ENCODE measurements around the gene SGCD. TPM values are rescaled to one million over a fixed set of nuclear protein-coding genes. Genes with fewer than 3 reads are reported as not detected.

The SGCD gene
- total RNA-seq, result under 1 TPM in 1 of 2 donors, not detected in 1; 0.14 TPM

- DNase-seq (ENCODE audit: low spot score in 2 of 2) (no peak), ATAC-seq (no peak)
- no peak within 1 kb of the TSS for H3K27ac Mint-ChIP-seq
- H3K36me3 Mint-ChIP-seq, result no peaks in the 10 kb centered on the region
- H3K9me3 Mint-ChIP-seq, result no peaks in the 10 kb centered on the region
Measured at GRCh38 chr5:156326718-156327259, at the start of gene SGCD. Gene SGCD, plus strand, starts transcription at chr5:156327164.

DNA sequence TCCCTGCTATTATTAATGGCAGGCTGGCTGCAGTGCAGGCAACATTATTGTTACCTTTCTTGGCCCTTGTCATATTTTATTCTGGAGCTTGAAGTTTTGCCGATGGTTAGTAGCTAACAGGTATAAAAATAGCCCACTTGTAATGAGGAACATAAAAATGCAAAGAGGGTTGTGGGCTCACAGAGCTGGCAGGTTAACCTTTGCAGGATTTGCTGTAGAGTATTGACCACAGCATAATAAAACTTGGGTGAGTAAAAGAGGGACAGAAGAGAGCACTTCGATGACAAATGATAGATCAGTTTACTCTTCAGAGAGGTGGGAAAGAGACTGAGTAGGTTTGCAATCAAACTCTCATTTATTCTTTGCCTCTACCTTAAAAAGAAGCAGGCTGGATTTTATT lies 49.7 kb upstream of the SGCD start:
- no peak for ATAC-seq
- Mint-ChIP-seq H3K9me3 (no peaks in the 10 kb centered on the region), H3K36me3 (no peaks in the 10 kb centered on the region), H3K27ac (no peak overlapping the region)
- DNase-seq (ENCODE audit: low spot score in 2 of 2), result no peak

DNA sequence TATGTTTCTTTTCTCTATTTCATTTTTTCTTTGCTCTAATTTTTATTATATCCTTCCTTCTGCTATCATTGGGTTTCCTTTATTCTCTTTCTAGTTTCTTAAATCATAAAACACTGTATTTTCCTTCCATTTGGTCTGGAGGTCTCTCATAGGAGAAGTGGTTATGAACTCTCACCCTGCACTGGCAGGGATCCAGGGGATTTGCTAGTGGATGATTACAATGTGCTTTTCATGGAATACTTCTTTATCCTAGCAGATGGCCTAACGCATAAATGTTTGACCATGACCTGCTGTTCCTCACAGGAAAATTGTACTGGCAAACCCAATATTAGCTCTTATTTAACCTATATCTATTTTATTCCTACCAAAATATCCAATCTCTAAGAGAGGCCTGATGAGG lies 31.5 kb upstream of the SGCD start:
- DNase-seq (ENCODE audit: low spot score in 2 of 2) (no peak), ATAC-seq (no peak)
- Mint-ChIP-seq H3K9me3 (peaks cover 3 to 8% of the 10 kb centered on the region in 2 donors), H3K27ac (no peak overlapping the region), H3K36me3 (no peaks in the 10 kb centered on the region)

- Mint-ChIP-seq H3K27ac (no peak overlapping the region), H3K9me3 (peaks cover 14 to 24% of the 10 kb centered on the region in 2 donors), H3K36me3 (peaks cover 0 to 6% of the 10 kb centered on the region in 2 donors)
- DNase-seq (ENCODE audit: low spot score in 2 of 2) (no peak), ATAC-seq (no peak)
Measured at GRCh38 chr5:156310115-156310514, 16.8 kb upstream of the SGCD start.

DNA sequence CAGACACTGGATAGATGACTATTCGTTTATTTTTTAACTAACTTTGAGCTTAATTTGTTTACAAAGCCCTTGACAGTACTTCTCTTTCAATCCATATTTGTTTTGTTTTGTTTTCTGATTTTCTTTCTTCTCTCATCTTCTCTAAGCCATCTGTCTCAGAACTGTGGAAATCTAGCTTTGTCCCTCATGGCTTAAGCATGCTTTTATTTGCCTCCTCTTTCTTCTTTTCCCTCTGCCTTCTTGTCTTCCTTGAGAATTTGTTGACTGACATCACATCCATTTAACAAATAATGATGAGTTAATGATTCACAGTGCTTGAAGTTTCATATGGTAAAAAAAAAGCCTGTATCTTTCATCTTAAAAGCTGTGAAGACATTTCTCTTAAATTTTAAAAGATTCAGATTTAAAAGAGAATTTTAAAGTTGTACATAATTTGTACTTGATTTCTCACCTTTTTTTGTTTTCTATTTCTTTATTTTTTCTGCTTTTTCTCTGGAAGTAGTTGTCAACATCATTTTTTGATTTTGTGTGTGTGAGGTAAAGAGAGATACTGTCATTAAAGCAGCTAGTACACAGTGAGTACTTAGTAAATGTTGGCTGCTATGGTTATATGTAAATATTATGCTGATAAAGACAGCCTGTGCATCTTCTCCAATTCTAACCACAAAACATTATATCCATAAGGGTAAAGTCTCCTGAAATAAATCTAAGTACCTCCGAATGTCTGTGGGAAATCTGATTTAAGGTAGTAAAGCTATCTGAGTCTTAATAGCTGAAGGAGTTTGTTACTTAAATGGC lies 13.9 kb upstream of the SGCD start:
- Mint-ChIP-seq H3K27ac (no peak overlapping the region), H3K9me3 (peaks cover 7 to 11% of the 10 kb centered on the region in 2 donors), H3K36me3 (peaks cover 0 to 6% of the 10 kb centered on the region in 2 donors)
- ATAC-seq (no peak), DNase-seq (ENCODE audit: low spot score in 2 of 2) (no peak)

- ATAC-seq, result no peak
Measured at GRCh38 chr5:156314416-156314815, 12.5 kb upstream of the SGCD start.

DNA sequence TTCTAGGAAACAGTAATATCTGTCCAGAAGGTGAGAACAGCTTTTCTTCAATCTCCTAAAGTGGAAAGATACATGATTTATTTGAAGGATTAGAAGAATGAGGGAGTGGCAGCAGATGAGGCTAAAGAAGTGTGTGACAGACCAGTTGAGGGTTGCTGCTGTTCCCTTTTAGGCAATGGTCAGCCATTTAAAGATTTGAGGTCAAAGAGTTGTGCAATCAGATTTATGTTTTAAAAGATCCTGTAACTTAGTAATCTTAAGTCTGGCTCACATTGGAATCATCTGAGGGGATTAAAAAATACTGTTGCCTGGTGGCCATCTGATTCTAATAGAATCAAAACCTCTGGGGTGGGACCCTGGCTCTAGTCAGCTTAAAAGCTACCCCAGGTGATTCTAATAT lies 4.3 kb upstream of the SGCD start:
- H3K36me3 Mint-ChIP-seq, result no peaks in the 10 kb centered on the region
- no peaks in the 10 kb centered on the region for H3K9me3 Mint-ChIP-seq
- no peak for DNase-seq (ENCODE audit: low spot score in 2 of 2)
- no peak overlapping the region for H3K27ac Mint-ChIP-seq
- no peak for ATAC-seq

More at GRCh38 chr5:156314416-156314815, 12.5 kb upstream of the SGCD start:
- H3K27ac Mint-ChIP-seq, result no peak overlapping the region
- peaks cover 6 to 10% of the 10 kb centered on the region in 2 donors for H3K9me3 Mint-ChIP-seq
- H3K36me3 Mint-ChIP-seq, result peaks cover 0 to 6% of the 10 kb centered on the region in 2 donors
- DNase-seq (ENCODE audit: low spot score in 2 of 2), result no peak

DNA sequence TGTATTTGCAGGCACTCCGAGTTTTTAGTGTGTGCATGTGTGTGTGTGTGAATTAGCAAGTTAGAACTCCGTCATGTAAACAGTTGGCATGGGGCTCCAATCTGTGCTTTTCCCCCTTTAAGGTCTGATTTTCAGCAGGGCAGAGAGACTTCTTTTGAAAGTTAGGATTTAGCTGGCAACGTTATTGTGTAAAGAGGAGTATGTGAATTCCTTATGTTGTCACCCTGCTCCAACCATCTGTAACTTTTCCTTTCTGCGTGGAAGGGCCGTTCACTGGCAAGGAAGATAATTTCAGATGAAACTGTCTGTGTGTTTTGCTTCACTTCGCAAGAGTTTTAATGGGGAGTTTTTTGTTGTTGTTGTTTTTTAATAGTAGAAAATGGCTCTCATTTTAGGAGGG lies 332 bp downstream of the SGCD start:
- no peaks in the 10 kb centered on the region for H3K9me3 Mint-ChIP-seq
- no peak overlapping the region for H3K27ac Mint-ChIP-seq
- DNase-seq (ENCODE audit: low spot score in 2 of 2) (no peak), ATAC-seq (no peak)
- no peaks in the 10 kb centered on the region for H3K36me3 Mint-ChIP-seq

DNA sequence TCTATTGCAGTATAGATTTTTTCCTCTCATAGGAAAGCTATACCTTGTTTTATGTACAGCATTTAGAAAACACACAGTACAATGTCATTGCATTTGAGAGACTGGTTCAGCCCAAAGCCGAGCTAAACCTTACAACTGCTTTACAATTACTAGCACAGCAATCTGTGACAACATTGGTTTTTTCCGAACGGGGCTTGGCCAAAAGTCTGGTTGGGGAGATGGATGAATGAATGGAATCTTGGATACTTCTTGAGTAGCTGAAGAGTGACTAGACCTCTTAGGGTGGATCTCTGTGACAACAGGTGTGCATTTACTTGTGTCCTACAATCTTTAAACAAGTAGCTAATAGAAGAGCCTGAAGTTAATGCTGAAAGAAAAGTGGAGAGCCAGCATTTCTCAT lies 1.2 kb downstream of the SGCD start:
- Mint-ChIP-seq H3K9me3 (no peaks in the 10 kb centered on the region), H3K27ac (no peak overlapping the region), H3K36me3 (no peaks in the 10 kb centered on the region)
- no peak for ATAC-seq
- no peak for DNase-seq (ENCODE audit: low spot score in 2 of 2)

- H3K27ac Mint-ChIP-seq, result no peak overlapping the region
- no peaks in the 10 kb centered on the region for H3K9me3 Mint-ChIP-seq
- ATAC-seq (no peak), DNase-seq (ENCODE audit: low spot score in 2 of 2) (no peak)
- no peaks in the 10 kb centered on the region for H3K36me3 Mint-ChIP-seq
Measured at GRCh38 chr5:156328766-156329165, 1.8 kb downstream of the SGCD start.

GRCh38 chr5:156329171-156329611 lies 2.2 kb downstream of the SGCD start:
- DNase-seq (ENCODE audit: low spot score in 2 of 2) (no peak), ATAC-seq (no peak)
- H3K27ac Mint-ChIP-seq, result no peak overlapping the region
- no peaks in the 10 kb centered on the region for H3K9me3 Mint-ChIP-seq
- H3K36me3 Mint-ChIP-seq, result no peaks in the 10 kb centered on the region

GRCh38 chr5:156330141-156330870 lies 3.3 kb downstream of the SGCD start:
- Mint-ChIP-seq H3K36me3 (no peaks in the 10 kb centered on the region), H3K9me3 (no peaks in the 10 kb centered on the region), H3K27ac (no peak overlapping the region)
- ATAC-seq (no peak), DNase-seq (ENCODE audit: low spot score in 2 of 2) (no peak)

DNA sequence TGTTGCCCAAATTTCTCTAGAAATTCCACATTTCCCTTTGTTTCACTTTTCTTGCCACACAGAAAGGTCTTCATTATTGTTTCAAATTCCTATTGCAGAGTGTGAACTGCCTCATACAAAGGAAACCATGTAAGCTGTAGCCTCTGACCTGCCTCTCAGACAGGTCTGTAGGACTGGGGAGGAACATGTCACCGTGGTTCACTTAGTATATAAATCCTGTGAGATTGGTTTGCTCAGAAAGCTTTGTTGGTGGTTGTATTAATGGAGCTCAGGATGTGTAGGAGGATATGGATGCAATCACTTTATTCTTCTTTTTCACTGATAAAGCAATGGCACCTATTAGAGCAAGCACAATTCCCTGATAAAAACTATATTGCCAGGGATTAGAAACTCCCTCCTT lies 4.2 kb downstream of the SGCD start:
- Mint-ChIP-seq H3K27ac (no peak overlapping the region), H3K36me3 (no peaks in the 10 kb centered on the region), H3K9me3 (no peaks in the 10 kb centered on the region)
- ATAC-seq (no peak), DNase-seq (ENCODE audit: low spot score in 2 of 2) (no peak)

GRCh38 chr5:156331845-156332244 lies 4.9 kb downstream of the SGCD start:
- H3K9me3 Mint-ChIP-seq, result no peaks in the 10 kb centered on the region
- no peak for ATAC-seq
- DNase-seq (ENCODE audit: low spot score in 2 of 2), result no peak
- no peaks in the 10 kb centered on the region for H3K36me3 Mint-ChIP-seq
- no peak overlapping the region for H3K27ac Mint-ChIP-seq

DNA sequence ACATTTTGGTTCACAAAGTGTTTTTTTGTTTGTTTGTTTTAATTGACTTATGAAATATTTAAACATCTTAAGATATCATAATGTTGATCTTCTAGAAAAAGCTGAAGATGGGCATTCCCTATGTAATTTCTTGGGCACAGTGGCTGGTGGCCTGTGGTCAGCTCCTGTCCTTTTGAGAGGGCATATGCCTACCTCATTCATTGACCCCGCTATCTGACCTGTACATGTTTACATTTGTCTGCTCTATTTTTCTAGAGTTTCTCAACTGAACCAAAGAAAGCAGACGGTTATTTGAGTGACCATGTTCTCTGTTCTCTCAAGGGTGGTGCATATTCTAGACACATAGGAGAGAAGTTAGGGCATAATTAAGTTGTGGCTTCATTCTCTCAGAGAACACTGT lies 5.3 kb downstream of the SGCD start:
- Mint-ChIP-seq H3K27ac (no peak overlapping the region), H3K36me3 (no peaks in the 10 kb centered on the region), H3K9me3 (no peaks in the 10 kb centered on the region)
- DNase-seq (ENCODE audit: low spot score in 2 of 2) (no peak), ATAC-seq (no peak)

DNA sequence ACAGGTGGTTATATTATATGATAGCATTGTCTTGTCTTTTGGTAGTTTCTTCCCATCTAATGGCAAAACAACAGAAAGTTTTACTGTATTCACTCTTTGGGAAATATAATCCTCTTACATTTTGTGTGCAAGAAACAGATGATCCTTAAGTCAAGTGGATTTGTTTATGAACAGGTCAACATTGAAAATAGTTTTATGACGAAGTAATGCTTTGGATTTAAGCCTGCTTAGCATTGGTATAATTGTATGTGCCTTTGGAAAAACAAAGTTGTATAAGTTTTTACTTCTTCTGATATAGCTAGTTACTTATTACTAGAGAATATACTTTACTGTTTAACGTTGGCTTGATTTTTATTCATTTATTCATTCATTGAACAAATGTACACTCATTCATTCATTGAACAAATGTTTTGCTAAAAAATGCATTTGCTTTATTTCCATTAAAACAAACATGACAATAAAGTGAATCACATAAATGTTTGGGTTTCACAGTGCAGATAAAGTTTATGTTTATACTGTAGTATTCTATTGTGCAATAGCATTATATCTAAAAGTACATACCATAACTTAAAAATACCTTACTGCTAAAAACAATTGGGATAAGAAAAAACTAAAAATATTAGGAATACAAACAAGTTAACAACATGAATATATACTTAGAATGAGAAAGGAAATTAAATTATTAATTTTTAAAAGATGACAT lies 12.3 kb downstream of the SGCD start:
- no peak overlapping the region for H3K27ac Mint-ChIP-seq
- no peaks in the 10 kb centered on the region for H3K36me3 Mint-ChIP-seq
- ATAC-seq (no peak), DNase-seq (ENCODE audit: low spot score in 2 of 2) (no peak)
- H3K9me3 Mint-ChIP-seq, result no peaks in the 10 kb centered on the region

GRCh38 chr5:156340893-156341292 lies 13.9 kb downstream of the SGCD start:
- no peak for ATAC-seq
- DNase-seq (ENCODE audit: low spot score in 2 of 2), result no peak
- no peaks in the 10 kb centered on the region for H3K9me3 Mint-ChIP-seq
- H3K27ac Mint-ChIP-seq, result no peak overlapping the region
- no peaks in the 10 kb centered on the region for H3K36me3 Mint-ChIP-seq
